ENCODE data around the gene NHLRC4. TPM values are rescaled to one million over a fixed set of nuclear protein-coding genes. Genes with fewer than 3 reads are reported as not detected.

The NHLRC4 gene
- total and polyA plus RNA-seq, 2 of the 8 experiments (the other 6 are each of a cell fraction or from before 2014, with no cell fraction given) = 0.60 to 0.76 TPM

- H3K56ac ChIP-seq (replicated peaks; ENCODE audit: insufficient read length, low read depth, low read length) = no peak overlapping the region
- H4K91ac ChIP-seq (replicated peaks; ENCODE audit: insufficient read length, low read length) = no peak overlapping the region
- peaks cover 0 to 3% (median 1%) of the 10 kb centered on the region in 4 experiments; a peak in 4 of 7 replicates for H3K4me1 ChIP-seq (replicated peaks in 1 of 4; ENCODE audit: control insufficient read depth in 3 of 4, insufficient read depth in 4 of 4, low read length in 3 of 4)
- FAIRE-seq (no peak), DNase-seq (ENCODE audit: low read depth in 1 of 2, low spot score in 2 of 2) (peak in 1 of 2 experiments; percentile 65)
- H2BK120ac ChIP-seq (replicated peaks; ENCODE audit: low read depth, low read length) = no peak overlapping the region
- 61% methylated on average over 8 of the region's 8 CpGs; no CpG with 5 or more reads in 1 of the 2 experiments for WGBS, 2 experiments (ENCODE audit: extremely low coverage in 1 of 2, insufficient coverage in 1 of 2, insufficient read length in 1 of 2, insufficient replicate concordance in 2 of 2, low coverage in 1 of 2, low lambda C conversion rate in 2 of 2, missing lambda C conversion rate in 1 of 2)
- no peak overlapping the region for H2BK15ac ChIP-seq (ENCODE audit: low read length)
- no peaks in the 10 kb centered on the region for H3K79me1 ChIP-seq (ENCODE audit: low read depth, low read length)
- no peak overlapping the region for H3K27ac ChIP-seq (ENCODE audit: low read depth, low read length)
- no peak overlapping the region for H2AK5ac ChIP-seq (ENCODE audit: low read depth, low read length)
- H3K4me2 ChIP-seq (ENCODE audit: insufficient read depth in 1 of 2, low read depth in 2 of 2, low read length in 2 of 2) = no peak overlapping the region
- no peak overlapping the region for H2BK12ac ChIP-seq (ENCODE audit: low read depth, low read length)
- no peak overlapping the region for H3K23ac ChIP-seq (ENCODE audit: insufficient read length)
- no peak overlapping the region for H3K4ac ChIP-seq (replicated peaks; ENCODE audit: insufficient read length, low read depth, low read length)
- POLR2A ChIA-PET (ENCODE audit: partially characterized antibody) = interaction anchor here (0.7 to 1.5 kb wide), 9 partner anchors 8 to 193 kb away, joined by 3 to 6 read pairs (median 4); partner anchors contain the start of genes NHLRC4, RHOT2 and WFIKKN1
- no peaks in the 10 kb centered on the region for H3K23me2 ChIP-seq (ENCODE audit: low read depth, low read length)
- CTCF ChIA-PET (ENCODE audit: partially characterized antibody) = interaction anchor here (0.6 to 4.8 kb wide), 26 partner anchors 10 to 215 kb away, joined by 3 to 30 read pairs (median 3); partner anchors contain the start of genes NHLRC4 and RAB40C
- no peak overlapping the region for H2BK20ac ChIP-seq (ENCODE audit: low read length)
- no peak overlapping the region for H4K8ac ChIP-seq (ENCODE audit: extremely low read depth, insufficient read depth, low read length)
- no peak overlapping the region for H3K18ac ChIP-seq (ENCODE audit: extremely low read depth, low read length)
- no peak for TF ChIP-seq SP1 (IDR thresholded peaks at IDR 0.05; ENCODE audit: low read depth, low read length)
- TF ChIP-seq CTCF (IDR thresholded peaks at IDR 0.05; ENCODE audit: control extremely low read depth in 1 of 3, insufficient read depth in 1 of 3, low read depth in 1 of 3, low read length in 3 of 3) = peak in 2 of 3 experiments; percentile 51 to 57; a peak in 3 of 4 replicates
- TF ChIP-seq GABPA (IDR thresholded peaks at IDR 0.05; ENCODE audit: borderline replicate concordance, insufficient read depth, low read length) = peak; percentile 58; the same call in 1 of the 2 replicates
- no peak for TF ChIP-seq BACH1 (IDR thresholded peaks at IDR 0.05; ENCODE audit: low read length)
- peak in 1 of 2 experiments; percentile 9; a peak in 2 of 4 replicates for TF ChIP-seq RAD21 (IDR thresholded peaks at IDR 0.05 in 1 of 2, conservative IDR thresholded peaks at IDR 0.05 in 1 of 2; ENCODE audit: low read depth in 2 of 2, low read length in 2 of 2)
- TF ChIP-seq RNF2 (IDR thresholded peaks at IDR 0.05; ENCODE audit: borderline replicate concordance, low read depth, low read length, missing control alignments, poor library complexity, severe bottlenecking) = no peak
- H4K5ac ChIP-seq (ENCODE audit: insufficient read length, low read depth, low read length) = no peak overlapping the region
- H2BK5ac ChIP-seq (ENCODE audit: low read depth, low read length) = no peak overlapping the region
- H3K27me3 ChIP-seq (replicated peaks in 1 of 4; ENCODE audit: control insufficient read depth in 3 of 4, extremely low read depth in 1 of 4, insufficient read depth in 3 of 4, low read length in 3 of 4) = no peaks in the 10 kb centered on the region
- no peaks in the 10 kb centered on the region; a peak in 1 of 4 replicates for H3K79me2 ChIP-seq (ENCODE audit: control insufficient read depth in 1 of 2, insufficient read depth in 2 of 2, low read length in 2 of 2)
- H3K4me3 ChIP-seq (ENCODE audit: extremely low read depth in 1 of 4, insufficient read depth in 2 of 4, low read depth in 3 of 4, low read length in 4 of 4) = no peak overlapping the region
- no peaks in the 10 kb centered on the region for H3K9me3 ChIP-seq (ENCODE audit: insufficient read depth in 2 of 2, low read depth in 1 of 2, low read length in 1 of 2)
- no peak overlapping the region for H2AFZ ChIP-seq (ENCODE audit: low read length)
- H3K14ac ChIP-seq (ENCODE audit: insufficient read length) = no peak overlapping the region
- peaks cover 0 to 16% (median 0%) of the 10 kb centered on the region in 4 experiments; a peak in 3 of 8 replicates for H3K36me3 ChIP-seq (ENCODE audit: control insufficient read depth in 2 of 4, insufficient read depth in 4 of 4, low read length in 3 of 4)
- H3K9ac ChIP-seq (replicated peaks in 1 of 4; ENCODE audit: extremely low read depth in 1 of 4, low read depth in 3 of 4, low read length in 3 of 4) = no peak overlapping the region
- H4K20me1 ChIP-seq (replicated peaks in 1 of 2; ENCODE audit: control insufficient read depth in 1 of 2, insufficient read depth in 2 of 2, low read length in 2 of 2) = peaks cover 0 to 16% of the 10 kb centered on the region in 2 experiments
Observed at GRCh38 chr16:576823-577201, 10.0 kb downstream of the NHLRC4 start.

Measured in H1 (cell line).